Fibroblast of skin of left quadriceps (primary cell): ENCODE results near the gene NCCRP1.

Source experiments
- DNase-seq, 2 experiments: peaks; one replicate each; pipeline ENCODE4 v3.0.0-alpha.2; 2013; ENCODE audit warnings: low read depth in 2 of 2

NCCRP1 gene, protein sequence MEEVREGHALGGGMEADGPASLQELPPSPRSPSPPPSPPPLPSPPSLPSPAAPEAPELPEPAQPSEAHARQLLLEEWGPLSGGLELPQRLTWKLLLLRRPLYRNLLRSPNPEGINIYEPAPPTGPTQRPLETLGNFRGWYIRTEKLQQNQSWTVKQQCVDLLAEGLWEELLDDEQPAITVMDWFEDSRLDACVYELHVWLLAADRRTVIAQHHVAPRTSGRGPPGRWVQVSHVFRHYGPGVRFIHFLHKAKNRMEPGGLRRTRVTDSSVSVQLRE

DNA sequence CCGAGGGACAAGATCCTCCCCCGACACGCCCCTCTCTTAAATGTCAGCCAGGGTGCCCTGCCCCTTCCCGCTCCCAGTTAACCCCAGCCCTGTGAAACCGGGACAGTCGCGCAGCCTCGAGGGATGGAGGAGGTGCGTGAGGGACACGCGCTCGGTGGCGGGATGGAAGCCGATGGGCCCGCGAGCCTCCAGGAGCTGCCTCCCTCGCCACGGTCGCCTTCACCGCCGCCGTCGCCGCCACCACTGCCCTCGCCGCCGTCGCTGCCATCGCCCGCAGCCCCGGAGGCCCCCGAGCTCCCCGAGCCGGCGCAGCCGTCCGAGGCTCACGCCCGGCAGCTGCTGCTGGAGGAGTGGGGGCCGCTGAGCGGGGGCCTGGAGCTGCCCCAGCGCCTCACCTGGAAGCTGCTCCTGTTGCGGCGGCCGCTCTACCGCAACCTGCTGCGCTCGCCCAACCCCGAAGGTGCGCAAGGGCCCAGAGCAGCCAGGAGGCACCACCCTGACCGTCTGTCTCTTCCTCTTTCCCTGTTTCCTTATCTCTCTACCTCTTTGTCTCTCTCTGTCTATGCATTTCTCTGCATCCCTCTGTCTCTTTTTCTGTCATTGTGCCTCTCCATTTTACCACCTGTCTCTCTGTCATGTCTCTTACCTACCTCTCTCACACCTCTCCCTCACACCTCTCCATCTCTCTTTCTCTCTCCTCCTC is at the start of gene NCCRP1:
NCCRP1 (plus strand) TSS at position 105 of the 703 bp plus-strand sequence; CDS start at position 124, 19 bp downstream.
- no peak for DNase-seq

DNA sequence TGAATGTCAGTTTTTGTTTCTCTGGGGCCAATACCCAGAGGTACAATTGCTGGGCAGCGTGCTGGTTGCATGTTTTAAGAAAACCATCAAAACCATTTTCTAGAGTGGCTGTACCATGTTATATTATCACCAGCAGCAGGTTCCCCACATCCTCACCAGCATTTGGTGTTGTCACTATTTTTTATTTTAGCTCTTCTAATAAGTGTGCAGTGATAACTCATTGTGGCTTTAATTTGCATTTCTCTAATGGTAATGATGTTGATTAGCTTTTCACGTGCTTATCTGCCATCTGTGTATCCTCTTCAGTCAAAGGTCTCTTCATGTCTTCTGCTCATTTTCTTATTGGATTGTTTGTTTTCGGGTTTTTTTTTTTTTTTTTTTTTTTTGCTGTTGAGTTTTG is 49.3 kb upstream of the NCCRP1 start:
- DNase-seq, result no peak

DNA sequence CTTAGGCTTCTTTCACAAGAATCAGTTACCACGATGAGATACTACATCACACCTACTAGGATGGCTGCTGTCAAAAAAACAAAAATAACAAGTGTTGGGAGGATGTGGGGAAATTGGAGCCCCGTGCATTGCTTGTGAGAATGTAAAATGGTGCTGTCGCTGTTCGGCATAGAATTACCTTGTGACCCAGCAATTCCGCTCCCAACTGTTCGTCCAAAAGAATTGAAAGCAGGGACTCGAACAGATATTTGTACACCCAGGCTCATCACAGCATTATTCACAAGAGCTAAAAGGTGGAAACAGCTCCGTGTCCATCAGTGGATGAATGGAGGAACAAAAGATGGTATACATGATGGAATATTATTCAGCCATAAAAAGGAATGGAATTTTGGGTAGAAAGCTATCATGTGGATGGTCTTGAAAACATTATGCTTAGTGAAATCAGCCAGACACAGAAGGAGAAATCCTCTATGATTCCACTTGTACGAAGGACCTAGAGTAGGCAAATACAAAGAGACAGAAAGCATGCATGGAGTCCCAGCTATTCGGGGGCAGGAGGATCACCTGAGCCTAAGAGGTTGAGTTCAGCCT is 47.7 kb upstream of the NCCRP1 start:
- DNase-seq, result no peak

DNA sequence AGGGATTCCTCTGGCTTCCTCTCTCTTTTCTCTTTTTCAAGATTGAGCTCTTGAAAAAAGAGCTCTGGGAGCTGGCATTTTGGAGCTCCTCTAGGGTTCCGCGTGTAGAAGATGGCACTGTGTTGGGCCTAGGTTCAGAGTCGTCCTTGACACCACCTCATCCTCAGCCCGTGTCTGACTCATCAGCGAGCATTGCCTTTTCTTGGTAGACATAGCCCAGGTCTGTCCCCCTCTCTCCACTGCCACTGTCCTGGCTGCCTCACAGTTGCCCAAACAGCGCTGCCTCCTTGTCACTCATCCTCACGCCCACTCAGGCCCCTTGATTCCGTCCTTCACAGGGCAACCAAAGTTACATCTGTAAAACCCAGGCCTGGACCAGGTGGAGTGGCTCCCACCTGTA is 46.5 kb upstream of the NCCRP1 start:
- no peak for DNase-seq

DNA sequence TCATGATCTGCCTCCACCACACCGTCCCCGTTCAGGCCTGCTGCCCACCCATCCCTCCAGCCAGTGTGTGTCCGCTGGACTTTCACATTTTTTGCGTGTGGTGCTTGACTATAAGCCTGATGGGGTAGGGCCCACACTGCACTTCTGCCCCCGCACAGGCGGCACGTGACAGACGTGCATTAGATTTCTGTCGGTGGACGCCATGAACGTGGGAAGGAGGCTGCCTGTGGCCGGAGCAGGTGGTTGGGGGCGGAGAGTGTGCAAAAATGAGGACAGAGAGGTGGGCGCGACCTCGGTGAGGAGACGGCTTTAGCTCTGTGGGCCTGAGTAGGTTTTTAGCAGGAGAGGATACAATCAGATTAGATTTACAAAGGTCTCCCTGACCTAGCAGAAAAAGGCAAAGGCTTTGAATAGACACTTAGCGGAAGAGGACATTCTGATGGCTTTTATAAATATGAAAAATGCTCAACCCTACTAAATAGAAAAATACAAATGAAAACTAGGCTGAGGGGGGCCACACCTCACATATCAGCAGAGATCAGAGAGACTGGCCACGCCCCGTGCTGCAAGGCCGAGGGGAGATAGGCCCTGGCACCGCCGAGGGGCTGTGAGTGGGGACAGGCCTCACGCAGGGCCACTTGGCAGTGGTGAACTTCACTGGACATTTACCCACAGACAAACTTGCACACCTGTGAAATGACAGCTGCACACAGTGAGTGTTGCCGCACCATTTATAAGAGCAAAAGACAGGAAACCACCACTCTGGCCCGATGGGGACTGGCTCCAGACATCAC is 45.8 kb upstream of the NCCRP1 start:
- DNase-seq, result no peak

DNA sequence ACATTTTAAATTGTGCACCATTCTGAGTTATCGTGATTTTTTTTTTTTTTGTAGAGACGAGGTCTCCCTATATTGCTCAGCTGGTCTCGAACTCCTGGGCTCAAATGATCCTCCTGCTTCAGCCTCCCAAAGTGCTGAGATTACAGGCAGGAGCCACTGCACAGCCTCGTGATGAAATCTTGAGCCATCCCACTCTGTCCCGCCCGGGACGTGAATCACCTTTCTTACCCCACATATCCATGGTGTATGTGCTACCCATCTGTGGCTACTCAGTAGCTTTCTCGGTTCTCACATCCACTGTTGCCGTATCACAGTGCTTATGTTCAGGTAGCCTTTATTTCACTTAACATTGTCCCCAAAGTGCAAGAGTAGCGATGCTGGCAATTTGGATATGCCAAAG is 44.7 kb upstream of the NCCRP1 start:
- DNase-seq, result no peak

DNA sequence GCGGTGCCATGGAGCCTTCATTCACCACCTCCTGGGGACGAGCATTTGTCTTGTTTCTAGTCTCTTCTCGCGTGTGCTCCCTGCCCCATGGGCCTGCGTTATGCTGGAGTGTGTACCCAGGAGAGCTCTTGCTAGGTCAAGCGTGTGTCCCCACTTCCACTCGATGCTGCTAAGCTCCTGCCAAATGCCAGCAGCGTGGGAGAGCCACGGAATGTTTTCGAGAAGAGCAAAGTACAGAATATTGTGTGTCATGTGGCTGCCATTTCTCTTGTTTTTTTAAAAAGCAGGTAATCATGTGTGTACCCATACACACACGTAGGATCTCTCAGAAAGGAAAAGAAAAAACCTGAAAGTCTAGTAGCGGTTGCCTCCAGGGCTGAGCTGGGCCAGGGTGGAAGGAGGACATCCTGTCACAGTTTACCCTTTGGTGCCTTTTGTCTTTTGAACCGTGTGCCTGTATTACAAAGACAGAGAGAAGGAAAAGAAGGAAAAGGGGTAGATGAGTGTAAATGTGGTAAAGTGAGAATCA is 42.6 kb upstream of the NCCRP1 start:
- no peak for DNase-seq

DNA sequence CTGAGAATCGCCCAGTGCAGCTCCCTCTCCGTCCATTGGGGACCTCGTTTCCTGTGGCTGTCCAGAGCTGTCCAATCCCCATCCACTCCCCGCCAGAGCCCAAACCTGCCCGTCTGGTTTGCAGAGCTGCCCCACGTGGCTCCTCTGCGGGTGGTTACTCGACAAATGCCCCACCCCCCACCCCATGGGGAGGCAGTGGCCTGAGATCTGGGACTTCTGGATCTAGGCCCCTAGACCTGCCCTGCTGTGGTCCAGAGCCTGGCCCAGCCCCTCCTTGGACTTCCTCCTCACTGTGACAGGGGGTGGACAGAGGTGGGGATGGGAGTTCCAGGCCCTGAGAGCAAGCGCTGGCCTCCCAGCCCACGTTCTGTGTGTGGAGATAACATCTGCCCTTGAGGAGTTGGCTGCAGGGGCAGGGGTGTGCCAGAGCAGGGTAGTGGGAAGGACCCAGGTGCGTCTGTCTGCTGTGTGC is 42.1 kb upstream of the NCCRP1 start:
- DNase-seq, result no peak

DNA sequence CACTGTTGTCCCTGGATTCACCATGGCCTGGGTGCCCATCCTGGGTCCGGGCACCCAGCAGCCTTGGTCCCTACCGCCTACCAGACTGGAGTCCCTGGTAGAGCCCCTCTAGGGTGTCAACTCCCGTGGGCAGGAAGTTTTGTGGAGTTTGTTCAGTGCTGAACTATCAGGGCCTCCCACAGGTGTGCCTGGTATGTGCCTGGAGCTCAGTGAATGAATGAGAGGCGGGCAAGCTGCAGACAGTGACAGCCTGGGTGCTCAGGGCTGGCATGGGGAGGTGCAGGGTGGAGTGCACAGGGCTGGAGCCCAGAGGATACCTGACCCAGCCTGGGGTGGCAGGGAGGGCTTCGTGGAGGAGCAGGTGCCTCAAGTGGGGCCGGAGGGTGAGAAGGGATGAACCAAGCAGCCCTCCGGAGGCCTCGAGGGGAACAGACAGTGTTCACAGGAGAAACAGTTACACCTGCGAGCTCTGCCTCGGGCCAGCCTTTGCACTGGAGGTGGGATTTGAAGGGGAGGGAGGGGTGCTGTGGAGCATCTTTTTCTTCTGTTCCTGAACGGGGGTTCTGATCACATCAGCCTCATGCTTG is 41.6 kb upstream of the NCCRP1 start:
- DNase-seq, result no peak

DNA sequence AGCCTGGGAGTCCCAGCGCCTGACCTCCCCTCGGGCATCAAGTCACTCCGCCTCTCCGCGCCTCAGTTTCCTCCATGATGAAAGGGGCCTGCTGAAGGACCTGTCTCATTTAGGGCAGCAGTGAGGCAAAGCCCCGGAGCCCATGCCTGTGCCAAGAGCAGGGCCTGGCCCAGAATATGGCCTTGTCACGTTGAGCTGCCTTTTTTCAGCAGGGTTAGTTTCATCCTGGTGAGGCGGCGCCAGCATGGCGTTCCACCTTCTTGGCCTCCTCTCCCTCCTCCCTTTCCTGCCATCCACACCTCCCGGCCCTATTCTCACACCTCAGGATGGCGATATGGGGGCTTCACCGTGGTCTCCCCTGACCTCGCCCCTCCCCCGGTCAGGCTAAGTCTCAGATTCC is 41.0 kb upstream of the NCCRP1 start:
- no peak for DNase-seq

DNA sequence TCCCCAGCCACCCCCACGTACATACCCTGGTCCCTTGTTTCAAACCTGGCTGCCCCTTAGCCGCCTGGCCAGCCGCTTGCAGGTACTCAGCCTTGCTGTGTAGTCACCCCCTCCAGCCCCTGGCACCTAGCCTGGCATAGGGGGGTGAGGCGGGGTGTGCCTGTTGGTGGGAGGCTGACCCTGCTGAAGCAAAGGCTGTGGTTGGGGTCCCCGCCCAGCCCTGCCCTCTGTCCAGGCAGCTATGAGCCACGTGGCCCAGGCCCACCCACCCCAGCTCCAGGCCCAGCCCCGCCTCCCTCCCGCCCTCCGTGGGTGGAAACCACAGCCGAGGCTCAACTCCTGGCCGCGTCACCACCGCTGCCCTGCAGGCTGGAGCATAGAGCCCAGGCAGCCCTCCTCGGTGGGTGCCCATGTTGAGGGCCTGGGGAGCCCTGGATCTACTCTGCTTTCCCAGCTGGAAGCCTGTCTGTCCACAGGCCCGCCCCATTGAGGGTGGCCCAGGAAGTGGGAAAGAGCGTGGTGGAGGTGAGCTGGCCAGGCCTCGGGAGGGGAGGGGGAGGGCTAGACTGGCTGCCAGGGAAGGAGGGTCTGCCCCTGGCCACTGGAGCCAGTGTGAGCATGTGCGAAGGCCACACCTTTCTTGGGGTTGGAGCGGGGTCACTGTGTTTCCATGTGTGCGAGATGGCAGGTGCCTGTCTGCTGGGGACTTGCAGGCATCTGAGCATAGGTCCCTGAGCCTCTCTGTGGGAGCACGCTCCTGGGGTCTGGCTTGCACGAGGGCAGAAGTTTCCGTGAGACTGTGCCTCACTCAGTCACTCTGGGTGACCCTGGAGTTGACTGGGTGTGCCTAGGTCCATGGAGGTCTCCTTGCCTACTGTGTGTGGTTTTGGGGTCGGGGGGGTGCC is 40.2 kb upstream of the NCCRP1 start:
- DNase-seq, result no peak

DNA sequence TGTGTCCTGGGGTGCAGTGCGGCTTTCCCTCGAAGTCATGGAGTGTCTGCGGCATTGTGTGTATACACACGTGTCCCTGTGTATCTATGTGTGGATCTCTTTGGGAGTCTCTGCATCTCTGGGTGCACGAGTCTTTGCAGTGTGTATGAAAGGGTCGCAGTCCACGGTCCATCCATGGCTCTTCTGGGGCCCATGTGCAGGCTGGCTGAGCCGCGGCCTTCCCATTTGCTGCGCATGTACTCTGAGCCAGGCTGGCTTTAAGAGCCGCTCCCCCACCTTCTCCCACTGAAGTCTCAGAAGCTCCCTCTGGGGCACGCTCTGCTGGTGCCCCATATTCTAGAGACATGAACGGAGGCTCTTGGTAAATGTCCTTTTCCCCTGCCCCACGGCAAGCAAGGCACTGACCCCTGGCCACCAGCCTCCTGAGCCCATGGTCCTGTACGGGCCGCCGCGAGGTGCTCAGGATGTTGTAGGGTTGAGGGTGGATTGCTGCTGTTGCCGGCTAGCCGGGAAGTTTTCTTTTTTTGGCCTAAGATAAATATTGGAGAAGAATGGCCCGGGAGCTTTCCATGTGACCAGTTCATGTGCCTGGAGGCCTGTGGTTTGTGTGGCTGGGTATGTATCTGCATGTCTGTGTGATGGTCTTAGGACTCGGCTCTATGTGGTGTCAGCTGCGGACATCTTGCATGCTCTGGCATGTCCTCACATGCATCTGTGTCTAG is 39.3 kb upstream of the NCCRP1 start:
- DNase-seq, result no peak

DNA sequence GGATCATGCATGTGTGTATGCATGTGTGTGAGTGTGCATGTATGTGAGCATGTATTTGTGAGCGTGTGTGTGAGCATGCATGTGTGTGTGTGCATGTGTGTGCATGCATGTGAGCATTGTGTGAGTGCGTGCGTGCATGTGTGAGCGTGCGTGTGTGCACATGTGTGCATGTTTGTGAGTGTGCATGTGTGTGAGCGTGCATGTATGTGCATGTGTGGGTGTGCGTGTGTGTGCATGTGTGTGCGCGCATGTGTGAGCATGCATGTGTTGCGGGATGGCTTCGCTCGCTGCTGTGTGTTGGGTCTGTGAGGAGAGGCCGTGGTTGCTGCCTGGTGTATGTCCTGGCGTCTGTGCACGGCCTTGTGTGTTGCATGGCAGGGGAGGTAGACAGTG is 38.8 kb upstream of the NCCRP1 start:
- DNase-seq, result no peak

DNA sequence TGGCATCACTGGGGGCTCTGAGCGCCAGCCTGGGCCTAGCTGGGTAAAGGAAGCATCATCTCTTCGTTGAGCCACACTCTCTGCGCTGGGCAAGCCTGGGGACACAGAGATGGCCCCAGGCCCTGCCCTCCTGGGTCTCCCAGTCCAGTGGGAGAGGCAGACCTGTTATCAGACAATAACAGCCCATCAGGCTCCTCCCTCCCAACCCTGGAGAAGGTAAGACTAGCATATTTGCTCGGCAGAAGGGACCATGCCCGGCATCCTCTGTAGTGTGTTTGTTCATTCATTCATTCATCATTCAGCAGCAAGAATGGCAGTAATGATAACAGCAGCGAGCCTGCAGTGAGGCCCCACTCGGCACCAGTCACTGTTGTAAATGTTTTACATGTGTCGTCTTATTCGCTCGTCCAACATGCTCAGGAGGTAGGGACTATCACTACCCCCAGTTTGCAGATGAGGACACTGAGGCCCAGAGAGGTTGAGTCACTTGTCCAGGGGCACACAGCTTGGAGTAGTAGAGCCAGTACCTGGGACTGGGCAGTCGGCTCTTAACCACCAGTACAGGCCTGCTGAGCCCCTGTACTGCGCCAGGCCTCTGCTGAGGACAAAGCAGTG is 38.0 kb upstream of the NCCRP1 start:
- DNase-seq, result no peak

DNA sequence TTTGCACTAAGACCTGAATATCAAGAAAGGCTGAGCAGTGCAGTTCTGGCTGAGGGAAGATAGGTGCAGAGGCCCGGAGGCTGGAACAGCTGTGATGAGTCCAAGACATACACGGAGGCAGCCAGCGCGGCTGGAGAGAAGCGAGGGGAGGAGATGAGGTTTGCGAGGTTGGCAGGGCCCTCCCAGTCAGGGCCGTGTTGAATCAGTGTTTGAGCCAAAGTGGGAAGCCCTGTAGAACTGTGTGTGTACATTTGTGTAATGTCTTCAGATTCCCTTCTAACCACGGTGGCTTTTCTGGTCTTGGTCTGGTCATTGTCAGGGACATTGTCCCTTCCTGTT is 36.3 kb upstream of the NCCRP1 start:
- DNase-seq, result no peak

DNA sequence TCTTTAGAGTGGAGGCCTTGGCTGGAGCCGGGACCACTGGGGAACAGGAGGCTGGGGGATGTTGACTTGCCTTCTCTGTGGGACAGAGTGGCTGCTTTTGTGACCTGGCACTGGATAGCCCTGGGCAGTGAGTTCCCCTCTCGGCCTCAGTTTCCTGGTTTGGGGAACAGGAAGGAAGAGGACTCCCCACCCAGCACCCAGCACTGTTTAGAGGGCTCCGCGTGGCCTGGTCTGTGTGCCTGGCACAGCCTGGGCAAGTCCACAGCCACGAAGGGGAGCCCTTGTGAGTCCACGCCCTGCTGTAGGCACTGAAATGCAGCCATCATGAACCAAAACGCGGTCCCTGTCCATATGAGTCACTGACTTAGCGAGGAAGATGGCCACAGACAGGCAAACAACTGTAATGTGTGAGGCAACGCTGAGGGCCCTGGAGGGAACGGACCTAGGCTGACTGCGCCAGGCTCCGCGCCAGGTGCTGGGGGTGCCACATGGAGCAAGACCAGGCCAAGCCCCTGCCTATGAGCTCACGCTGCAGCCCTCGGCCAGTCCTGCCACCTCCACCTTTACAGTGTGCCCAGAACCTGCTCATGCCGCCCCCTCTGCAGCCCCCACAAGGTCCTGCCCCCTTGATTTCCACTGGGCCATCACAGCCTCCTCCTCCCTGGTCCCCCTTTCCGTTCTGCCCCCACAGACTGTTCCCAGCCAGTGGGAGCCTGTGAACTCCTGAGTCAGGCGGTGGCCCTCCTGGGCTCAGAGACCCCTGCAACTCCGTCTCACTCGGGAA is 35.7 kb upstream of the NCCRP1 start:
- no peak for DNase-seq

DNA sequence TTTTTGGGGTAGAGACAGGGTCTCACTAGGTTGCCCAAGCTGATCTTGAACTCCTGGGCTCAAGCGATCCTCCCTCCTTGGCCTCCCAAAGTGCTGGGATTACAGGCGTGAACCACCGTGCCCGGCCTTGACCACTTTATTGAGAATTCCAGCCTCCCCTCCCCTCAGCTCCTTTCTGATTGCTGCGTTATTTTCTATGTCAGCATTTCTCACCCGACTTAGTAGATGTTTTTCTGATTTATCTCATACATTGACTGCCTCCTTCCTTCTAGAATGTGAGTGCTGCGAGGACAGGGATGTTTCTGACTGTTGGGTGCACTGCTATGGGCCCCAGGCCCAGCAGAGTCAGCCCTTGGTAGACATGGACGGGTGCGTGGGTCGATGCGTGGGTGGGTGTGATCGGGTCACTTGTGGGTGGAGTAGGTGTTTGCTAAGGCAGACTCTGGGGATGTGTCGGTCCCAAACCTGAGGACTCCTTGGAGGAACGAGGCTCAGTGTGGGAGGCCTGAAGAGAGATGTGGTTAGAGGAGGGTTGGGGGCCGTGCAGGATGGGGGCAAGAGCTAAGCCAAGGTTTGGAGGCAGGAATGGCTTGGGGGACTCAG is 34.2 kb upstream of the NCCRP1 start:
- no peak for DNase-seq

DNA sequence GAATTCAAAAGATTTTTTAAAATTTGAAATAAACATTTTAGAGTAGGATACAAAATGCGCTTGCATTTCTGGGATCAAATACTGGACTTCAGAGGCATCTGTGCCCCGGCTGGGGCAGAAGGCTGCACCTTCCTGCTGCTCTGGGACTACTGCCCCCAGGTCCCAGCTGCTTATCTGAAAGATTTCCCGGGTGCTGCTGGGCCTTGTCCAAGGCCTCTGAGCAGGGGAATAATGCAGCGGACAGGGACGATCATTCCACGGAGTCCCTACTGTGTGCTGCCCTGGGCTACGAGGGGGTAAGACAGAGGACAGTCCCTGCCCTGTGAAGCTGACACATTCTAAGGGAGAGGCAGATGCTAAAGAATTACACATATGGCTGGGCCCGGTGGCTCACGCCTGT is 33.1 kb upstream of the NCCRP1 start:
- no peak for DNase-seq
